ENCODE results near the gene USP17L11. TPM values are rescaled to one million over a fixed set of nuclear protein-coding genes. Genes with fewer than 3 reads are reported as not detected.
A peak's percentile ranks its signal among the peaks of the same experiment; 100 is the strongest.
"Not testable (repeated sequence)": the region's sequence is repeated elsewhere in the genome, so short reads cannot be mapped to it uniquely, and the experiment has no call there.

The USP17L11 gene
- total RNA-seq, 1 donor from 2014 or later: not detected

GRCh38 chr4:9247953-9248680, 32.9 kb downstream of the USP17L11 start, which contains the start of gene USP17L18:
Gene USP17L18 (plus strand): TSS chr4:9248630. CDS start chr4:9248630, 0 bp downstream.
- H3K27ac Mint-ChIP-seq (ENCODE audit: unreplicated experiment); H3K27me3 Mint-ChIP-seq (ENCODE audit: unreplicated experiment); H3K36me3 Mint-ChIP-seq (ENCODE audit: unreplicated experiment); H3K9me3 Mint-ChIP-seq (ENCODE audit: unreplicated experiment); H3K4me3 Mint-ChIP-seq (ENCODE audit: unreplicated experiment); H3K4me1 Mint-ChIP-seq (ENCODE audit: unreplicated experiment): not testable (repeated sequence)
- peak; percentile 83 for DNase-seq (ENCODE audit: extremely low spot score, unreplicated experiment)

DNA sequence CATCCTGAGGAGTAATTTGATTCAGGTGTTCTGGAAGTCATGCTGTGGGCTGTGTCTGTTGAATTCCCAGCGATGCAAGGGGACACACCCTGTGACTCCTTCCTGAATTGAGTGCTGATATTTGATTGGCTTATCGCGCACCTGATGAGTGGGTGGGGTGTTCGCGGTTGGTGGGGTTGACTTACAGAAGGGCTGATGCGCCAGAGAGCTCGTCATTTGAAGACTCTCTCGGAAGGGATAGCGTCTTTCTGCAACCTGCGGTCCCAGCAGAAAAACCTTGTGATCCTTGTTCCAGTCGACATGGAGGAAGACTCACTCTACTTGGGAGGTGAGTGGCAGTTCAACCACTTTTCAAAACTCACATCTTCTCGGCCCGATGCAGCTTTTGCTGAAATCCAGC, 37.9 kb downstream of the USP17L11 start, which contains the start of gene USP17L19:
Gene USP17L19 (plus strand): TSS at position 301 of the 400 bp plus-strand sequence. CDS start 0 bp downstream, at position 301.
- H3K27me3 Mint-ChIP-seq (ENCODE audit: unreplicated experiment); H3K27ac Mint-ChIP-seq (ENCODE audit: unreplicated experiment); H3K36me3 Mint-ChIP-seq (ENCODE audit: unreplicated experiment): not testable (repeated sequence)

GRCh38 chr4:9257824-9258223, 42.6 kb downstream of the USP17L11 start, which contains the start of gene USP17L20:
Gene USP17L20 (plus strand): TSS chr4:9258124. CDS start chr4:9258124, 0 bp downstream.
- H3K27ac Mint-ChIP-seq (ENCODE audit: unreplicated experiment); H3K4me3 Mint-ChIP-seq (ENCODE audit: unreplicated experiment); H3K36me3 Mint-ChIP-seq (ENCODE audit: unreplicated experiment); H3K27me3 Mint-ChIP-seq (ENCODE audit: unreplicated experiment); DNase-seq (ENCODE audit: extremely low spot score, unreplicated experiment); H3K4me1 Mint-ChIP-seq (ENCODE audit: unreplicated experiment); H3K9me3 Mint-ChIP-seq (ENCODE audit: unreplicated experiment): not testable (repeated sequence)

More for the DNA sequence above, 37.9 kb downstream of the USP17L11 start, which contains the start of gene USP17L19:
- H3K4me1 Mint-ChIP-seq (ENCODE audit: unreplicated experiment); H3K4me3 Mint-ChIP-seq (ENCODE audit: unreplicated experiment); DNase-seq (ENCODE audit: extremely low spot score, unreplicated experiment); H3K9me3 Mint-ChIP-seq (ENCODE audit: unreplicated experiment): not testable (repeated sequence)

DNA sequence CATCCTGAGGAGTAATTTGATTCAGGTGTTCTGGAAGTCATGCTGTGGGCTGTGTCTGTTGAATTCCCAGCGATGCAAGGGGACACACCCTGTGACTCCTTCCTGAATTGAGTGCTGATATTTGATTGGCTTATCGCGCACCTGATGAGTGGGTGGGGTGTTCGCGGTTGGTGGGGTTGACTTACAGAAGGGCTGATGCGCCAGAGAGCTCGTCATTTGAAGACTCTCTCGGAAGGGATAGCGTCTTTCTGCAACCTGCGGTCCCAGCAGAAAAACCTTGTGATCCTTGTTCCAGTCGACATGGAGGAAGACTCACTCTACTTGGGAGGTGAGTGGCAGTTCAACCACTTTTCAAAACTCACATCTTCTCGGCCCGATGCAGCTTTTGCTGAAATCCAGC, 47.4 kb downstream of the USP17L11 start, which contains the start of gene USP17L21:
Gene USP17L21 (plus strand): TSS at position 301 of the 400 bp plus-strand sequence. CDS start 0 bp downstream, at position 301.
- not testable (repeated sequence) for H3K4me3 Mint-ChIP-seq (ENCODE audit: unreplicated experiment); H3K9me3 Mint-ChIP-seq (ENCODE audit: unreplicated experiment); H3K4me1 Mint-ChIP-seq (ENCODE audit: unreplicated experiment); H3K27me3 Mint-ChIP-seq (ENCODE audit: unreplicated experiment); DNase-seq (ENCODE audit: extremely low spot score, unreplicated experiment); H3K36me3 Mint-ChIP-seq (ENCODE audit: unreplicated experiment); H3K27ac Mint-ChIP-seq (ENCODE audit: unreplicated experiment)

Other genes with a start within 250 kb of the USP17L11 start
- not detected in 2 replicates for gene FAM90A26, start 45.0 kb upstream of the USP17L11 start, total RNA-seq
- not detected in 2 replicates for gene USP17L10, start 4.7 kb upstream of the USP17L11 start, total RNA-seq
- gene USP17L12, start 4.7 kb downstream of the USP17L11 start, total RNA-seq: not detected in 2 replicates
- not detected in 2 replicates for gene USP17L13, start 9.5 kb downstream of the USP17L11 start, total RNA-seq
- not detected in 2 replicates for gene USP17L15, start 19.0 kb downstream of the USP17L11 start, total RNA-seq
- not detected in 2 replicates for gene USP17L17, start 28.5 kb downstream of the USP17L11 start, total RNA-seq
- gene USP17L18, start 33.2 kb downstream of the USP17L11 start, total RNA-seq: not detected in 2 replicates
- not detected in 2 replicates for gene USP17L19, start 38.0 kb downstream of the USP17L11 start, total RNA-seq
- not detected in 2 replicates for gene USP17L20, start 42.7 kb downstream of the USP17L11 start, total RNA-seq
- not detected in 2 replicates for gene USP17L21, start 47.5 kb downstream of the USP17L11 start, total RNA-seq
- not detected in 2 replicates for gene USP17L22, start 52.2 kb downstream of the USP17L11 start, total RNA-seq
- gene USP17L24, start 109.8 kb downstream of the USP17L11 start, total RNA-seq: not detected in 2 replicates
- not detected in 2 replicates for gene USP17L25, start 114.5 kb downstream of the USP17L11 start, total RNA-seq
- not detected in 2 replicates for gene USP17L26, start 119.3 kb downstream of the USP17L11 start, total RNA-seq
- gene USP17L5, start 124.0 kb downstream of the USP17L11 start, total RNA-seq: not detected in 2 replicates
- gene USP17L27, start 128.7 kb downstream of the USP17L11 start, total RNA-seq: not detected in 2 replicates
- gene USP17L28, start 133.5 kb downstream of the USP17L11 start, total RNA-seq: not detected in 2 replicates
- gene USP17L29, start 138.2 kb downstream of the USP17L11 start, total RNA-seq: not detected in 2 replicates
- not detected in 2 replicates for gene USP17L30, start 147.7 kb downstream of the USP17L11 start, total RNA-seq
- not detected in 2 replicates for gene DEFB131A, start 229.0 kb downstream of the USP17L11 start, total RNA-seq